NB4 (cell line): Measurements from ENCODE around the gene ZYX.
A peak's percentile ranks its signal among the peaks of the same experiment; 100 is the strongest.

Experiments used
- DNase-seq: peaks from one replicate; pipeline ENCODE4 v3.0.0; 2010; ENCODE audit warnings: low read depth
- H3K4me3 ChIP-seq: one replicate; pipeline ENCODE4 v1.5.1; 2011; ENCODE audit warnings: mild to moderate bottlenecking, low read depth, low read length, moderate library complexity
- CTCF ChIP-seq: IDR thresholded peaks from one replicate; pipeline ENCODE4 v1.5.1; 2012; ENCODE audit warnings: low read depth, low read length
- MAX ChIP-seq: IDR thresholded peaks from 2 replicates; pipeline ENCODE4 v1.6.1; 2011; ENCODE audit warnings: low read depth, low read length
- MYC ChIP-seq: IDR thresholded peaks from 2 replicates; pipeline ENCODE4 v1.6.1; 2011; ENCODE audit warnings: low read depth, low read length
- POLR2A ChIP-seq: IDR thresholded peaks from 2 replicates; pipeline ENCODE4 v1.6.1; 2011; ENCODE audit warnings: mild to moderate bottlenecking; ENCODE audit not compliant: insufficient read length; ENCODE audit errors: extremely low read depth

The ZYX gene

GRCh38 chr7:143392875-143393266 is 11.7 kb downstream of the ZYX start:
- TF ChIP-seq MYC = no peak
- TF ChIP-seq POLR2A = no peak
- no peak for TF ChIP-seq MAX
- TF ChIP-seq CTCF = no peak
- no peak for DNase-seq
- no peak overlapping the region for H3K4me3 ChIP-seq

GRCh38 chr7:143393267-143394041 is 12.3 kb downstream of the ZYX start:
- no peak for DNase-seq
- TF ChIP-seq MAX (no peak), POLR2A (no peak), CTCF (no peak), MYC (no peak)
- no peak overlapping the region for H3K4me3 ChIP-seq

GRCh38 chr7:143394068-143394467 is 12.9 kb downstream of the ZYX start:
- no peak for TF ChIP-seq MYC
- TF ChIP-seq MAX = no peak
- no peak for TF ChIP-seq POLR2A
- TF ChIP-seq CTCF = no peak
- DNase-seq = no peak
- no peak overlapping the region for H3K4me3 ChIP-seq

DNA sequence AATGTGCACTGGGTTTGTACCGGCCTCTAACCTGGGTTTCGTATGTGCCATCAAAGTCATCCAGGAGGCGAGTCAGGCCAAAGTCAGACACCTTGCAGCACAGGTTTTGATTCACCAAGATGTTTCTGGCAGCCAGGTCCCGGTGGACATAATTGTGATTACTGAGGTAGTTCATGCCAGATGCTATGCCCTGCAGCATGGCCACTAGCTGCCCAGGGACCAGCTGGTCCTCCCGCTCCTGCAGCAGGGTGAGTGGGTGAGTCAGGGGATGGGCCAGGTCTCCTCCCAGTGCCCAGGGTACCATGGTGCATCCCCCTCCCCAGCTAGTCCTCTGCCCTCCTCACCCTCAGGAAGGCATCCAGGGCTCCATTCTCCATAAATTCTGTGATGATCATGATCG is 13.6 kb downstream of the ZYX start:
- TF ChIP-seq POLR2A = no peak
- TF ChIP-seq CTCF = no peak
- TF ChIP-seq MAX = no peak
- TF ChIP-seq MYC = no peak
- H3K4me3 ChIP-seq = no peak overlapping the region
- no peak for DNase-seq

DNA sequence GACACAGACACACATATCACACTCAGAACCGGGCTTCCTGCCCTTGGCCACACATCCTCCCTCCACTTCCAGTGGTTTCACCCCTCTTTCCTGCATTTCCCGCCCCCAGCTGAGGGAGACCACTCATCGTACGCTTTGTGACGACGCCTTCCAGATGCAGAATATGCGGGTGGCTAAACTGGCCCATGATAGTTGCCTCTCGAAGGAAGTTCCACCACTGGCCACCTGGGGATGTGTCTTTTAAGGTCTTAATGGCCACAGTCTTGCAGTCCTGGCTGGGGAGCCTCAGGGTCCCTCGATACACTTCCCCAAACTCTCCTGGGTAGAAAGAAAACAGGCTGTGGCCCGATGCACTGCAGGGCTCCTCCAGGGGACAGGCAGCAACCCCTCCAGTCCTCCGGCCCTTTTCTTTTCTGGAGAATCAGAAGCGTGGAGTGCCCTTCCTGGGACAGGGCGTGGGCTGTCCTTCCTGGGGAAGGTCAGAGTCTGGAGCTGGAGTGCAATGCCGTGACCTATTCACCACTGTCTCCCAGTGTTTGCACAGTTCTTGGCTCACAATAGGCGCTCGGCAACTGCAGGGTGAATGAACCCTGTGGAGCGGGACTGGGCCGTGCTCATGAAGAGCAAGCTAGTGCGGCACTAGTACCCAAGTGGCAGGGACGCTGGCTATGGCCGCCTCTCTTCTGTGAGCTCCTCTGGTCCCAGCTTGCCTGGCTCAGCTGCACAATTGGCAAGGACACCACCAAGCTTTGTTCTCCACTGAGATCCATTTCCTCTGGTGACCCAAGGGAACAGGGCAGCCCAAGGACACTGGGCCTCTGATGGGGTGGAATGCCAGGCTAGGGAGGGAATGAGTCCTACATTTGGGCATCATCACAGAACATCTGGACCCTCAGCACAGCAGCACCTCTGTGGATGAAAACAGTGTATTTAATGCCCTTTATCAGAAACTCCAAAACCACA is 14.3 kb downstream of the ZYX start:
- no peak overlapping the region for H3K4me3 ChIP-seq
- TF ChIP-seq CTCF = no peak
- no peak for TF ChIP-seq POLR2A
- TF ChIP-seq MAX = 0 out of 2 replicates have a peak, but pooled peaks have one; percentile 18
- TF ChIP-seq MYC = peak; percentile 27; the same call in 1 of the 2 replicates
- peak; percentile 78 for DNase-seq
